CD1c-positive myeloid dendritic cell (primary cell): ENCODE measurements around the gene FOXA2.

Experiments used
- DNase-seq: peaks from one replicate; pipeline ENCODE4 v3.0.0-alpha.2; 2016; ENCODE audit errors: extremely low spot score

Gene FOXA2

DNA sequence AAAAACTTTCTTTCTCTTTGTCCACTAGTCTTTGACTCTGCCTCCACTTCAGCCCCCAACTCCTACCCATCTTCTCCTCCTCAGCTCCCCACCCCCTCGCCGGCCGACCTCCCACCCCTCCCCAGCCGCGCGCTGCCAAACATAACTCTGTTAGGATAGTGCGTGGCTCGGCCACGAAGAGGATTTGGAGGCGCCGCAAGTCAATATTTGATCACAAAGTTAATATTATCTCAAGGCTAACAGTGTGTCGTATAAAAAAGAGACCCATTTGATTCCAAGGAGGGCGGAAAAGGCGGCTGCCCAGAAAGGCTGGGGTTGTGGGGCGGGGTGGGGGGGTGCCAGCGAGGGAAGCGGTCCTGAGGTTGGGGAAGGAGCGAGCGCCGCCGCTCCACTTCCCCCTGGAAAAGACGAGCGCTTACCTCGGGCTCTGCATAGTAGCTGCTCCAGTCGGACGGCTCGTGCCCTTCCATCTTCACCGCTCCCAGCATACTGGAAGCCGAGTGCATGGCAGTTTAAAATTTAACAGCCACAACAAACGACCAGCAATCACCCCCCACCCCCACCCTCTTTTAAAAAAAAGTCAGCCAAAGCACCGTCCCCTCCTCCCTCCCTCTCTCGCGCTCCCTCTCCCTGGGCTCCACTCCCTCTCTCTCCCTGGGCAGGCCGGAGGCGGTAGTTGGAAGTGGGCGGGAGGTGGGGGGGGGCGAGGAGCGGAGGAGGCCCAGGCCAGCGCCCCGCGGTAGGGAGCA lies 425 bp downstream of the FOXA2 start:
- DNase-seq = no peak

DNA sequence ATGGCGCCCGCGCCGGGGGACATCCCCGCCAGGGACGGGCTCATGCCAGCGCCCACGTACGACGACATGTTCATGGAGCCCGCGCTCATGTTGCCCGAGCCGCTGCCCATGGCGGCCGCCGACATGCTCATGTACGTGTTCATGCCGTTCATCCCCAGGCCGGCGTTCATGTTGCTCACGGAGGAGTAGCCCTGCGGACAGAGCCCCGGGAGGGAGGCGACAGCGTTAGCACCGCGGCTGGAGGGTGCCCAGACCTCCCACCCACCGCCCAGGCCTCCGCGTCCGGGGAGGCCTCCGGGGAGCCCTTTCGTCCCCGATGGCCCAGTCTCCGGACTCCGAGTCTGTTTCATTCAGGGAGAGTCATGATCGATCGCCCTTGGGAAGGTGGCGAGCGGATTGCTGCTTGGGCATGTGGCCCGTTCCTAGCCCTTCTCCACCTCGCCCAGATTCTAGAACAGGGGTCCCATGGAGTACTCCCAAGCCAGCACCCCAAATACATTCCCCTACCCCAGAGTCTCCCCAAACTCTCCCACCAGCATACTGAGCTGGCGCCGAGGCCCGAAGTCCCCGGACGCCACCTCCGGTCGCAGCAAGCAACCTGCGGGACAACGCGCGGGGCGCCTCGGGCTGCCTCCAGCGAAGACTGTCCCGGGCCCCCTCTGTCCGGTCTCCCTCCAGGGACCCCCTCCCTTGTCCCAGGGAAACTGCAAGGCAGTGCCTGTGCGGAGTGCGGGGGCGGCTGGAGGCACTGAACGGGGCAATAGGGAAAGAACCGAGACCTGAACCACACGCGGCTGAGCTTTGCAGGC lies 1.2 kb downstream of the FOXA2 start:
- no peak for DNase-seq

DNA sequence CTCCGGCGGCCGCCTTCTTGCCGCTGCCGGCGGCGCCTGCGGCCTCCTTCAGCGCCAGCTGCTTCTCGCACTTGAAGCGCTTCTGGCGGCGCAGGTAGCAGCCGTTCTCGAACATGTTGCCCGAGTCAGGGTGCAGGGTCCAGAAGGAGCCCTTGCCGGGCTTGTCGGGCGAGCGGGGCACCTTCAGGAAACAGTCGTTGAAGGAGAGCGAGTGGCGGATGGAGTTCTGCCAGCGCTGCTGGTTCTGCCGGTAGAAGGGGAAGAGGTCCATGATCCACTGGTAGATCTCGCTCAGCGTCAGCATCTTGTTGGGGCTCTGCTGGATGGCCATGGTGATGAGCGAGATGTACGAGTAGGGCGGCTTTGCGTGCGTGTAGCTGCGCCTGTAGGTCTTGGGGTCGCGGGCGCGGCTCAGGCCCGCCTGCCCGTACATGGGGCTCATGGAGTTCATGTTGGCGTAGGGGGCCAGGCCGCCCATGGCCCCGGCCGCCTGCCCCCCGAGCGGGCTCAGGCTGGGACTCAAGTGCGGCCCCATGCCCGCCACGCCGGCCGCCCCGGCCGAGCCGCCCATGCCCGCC lies 1.9 kb downstream of the FOXA2 start:
- DNase-seq = no peak

DNA sequence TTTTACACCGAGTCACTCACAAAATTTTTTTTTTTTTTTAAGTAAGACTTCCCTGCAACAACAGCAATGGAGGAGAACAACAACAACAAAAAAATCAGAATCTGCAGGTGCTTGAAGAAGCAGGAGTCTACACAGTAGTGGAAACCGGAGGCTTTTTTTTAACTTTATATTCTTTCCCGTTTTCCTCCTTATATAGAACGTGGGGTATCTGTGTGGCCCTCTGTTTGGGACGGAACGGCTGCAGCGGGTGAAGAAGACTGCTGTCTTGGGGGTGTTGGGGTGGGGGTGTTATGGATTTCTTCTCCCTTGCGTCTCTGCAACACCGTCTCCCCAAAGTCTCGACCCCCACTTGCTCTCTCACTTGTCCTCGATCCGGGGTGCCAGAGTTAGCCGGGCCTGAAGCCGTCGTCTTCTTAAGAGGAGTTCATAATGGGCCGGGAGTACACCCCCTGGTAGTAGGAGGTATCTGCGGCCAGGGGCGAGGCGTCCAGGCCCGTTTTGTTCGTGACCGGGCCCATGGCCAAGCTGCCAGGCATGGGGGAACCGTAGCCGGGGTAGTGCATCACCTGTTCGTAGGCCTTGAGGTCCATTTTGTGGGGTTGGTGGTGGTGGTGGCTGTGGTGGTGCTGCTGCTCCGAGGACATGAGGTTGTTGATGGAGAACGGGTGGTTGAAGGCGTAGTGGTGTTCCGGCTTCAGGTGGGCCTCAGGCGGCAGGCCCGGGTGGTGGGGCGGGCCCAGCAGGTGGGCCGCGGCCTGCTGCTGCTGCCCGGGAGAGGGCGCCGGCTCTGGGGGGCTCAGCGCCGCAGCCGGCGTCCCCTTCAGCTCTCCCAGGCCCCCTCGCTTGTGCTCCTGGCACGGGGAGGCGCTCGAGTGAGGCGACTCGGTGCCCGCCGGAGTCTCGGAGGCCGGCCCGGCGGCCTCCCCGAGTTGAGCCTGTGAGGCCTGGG lies 2.7 kb downstream of the FOXA2 start:
- DNase-seq = no peak

DNA sequence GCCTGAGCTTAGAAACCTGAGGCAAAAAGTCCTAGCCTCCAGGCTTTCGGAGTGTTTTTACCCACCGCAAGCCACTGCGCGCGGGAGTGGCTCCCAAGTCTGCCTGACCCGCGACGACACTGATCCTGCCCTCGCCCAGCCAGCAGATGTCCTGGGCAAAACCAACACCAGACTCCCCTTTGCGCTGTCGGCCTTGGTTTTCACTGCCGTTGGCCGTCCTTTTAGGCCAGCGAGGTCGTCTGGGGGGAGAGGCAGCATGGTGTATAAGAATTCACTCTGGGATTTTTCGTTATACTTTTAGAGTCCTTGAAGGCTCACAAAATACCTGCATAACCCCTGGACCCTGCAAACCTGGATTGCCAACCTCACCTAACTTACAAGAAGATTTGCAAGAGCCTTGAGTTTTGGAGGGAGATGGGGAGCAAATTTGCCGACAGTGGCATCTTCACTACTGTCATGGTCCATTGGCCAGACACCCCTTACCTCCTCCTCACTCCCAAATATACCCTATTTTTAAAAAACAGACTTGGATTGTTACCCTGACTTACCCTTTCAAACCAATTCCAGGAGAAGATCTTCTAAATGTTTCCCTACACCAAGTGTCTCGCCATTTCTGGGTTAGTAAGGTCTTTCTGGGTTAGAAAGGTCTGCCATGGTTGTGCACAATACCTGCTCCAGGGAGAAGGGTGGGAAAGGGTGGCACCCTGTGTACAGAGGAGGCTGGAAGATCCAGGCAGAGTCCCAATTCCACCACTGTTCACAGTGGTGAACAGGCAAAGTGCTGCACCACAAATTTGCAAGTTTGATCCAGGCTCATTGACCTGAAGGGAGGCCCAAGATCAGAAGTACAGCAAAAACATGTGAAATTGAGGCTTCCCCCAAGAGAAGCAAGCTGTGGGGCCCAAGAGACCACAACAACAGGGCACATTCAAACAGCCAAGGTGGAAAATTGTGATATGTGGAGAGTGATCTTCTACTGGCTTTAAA lies 4.4 kb downstream of the FOXA2 start:
- no peak for DNase-seq

DNA sequence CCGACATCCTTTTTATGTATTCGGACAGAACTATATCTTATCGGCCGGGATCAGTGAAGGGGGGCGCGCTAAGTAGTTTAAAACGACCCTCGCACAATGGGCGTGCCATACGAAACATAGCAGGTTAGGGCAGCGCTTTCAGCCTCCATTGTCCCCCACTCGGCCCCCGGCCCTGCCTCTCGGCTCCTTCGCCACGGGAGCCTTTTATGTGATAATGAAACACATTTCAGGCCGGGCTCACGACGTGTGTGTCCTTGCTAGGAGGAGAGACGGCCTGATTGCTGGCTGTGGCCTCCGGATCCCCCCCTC lies 5.3 kb downstream of the FOXA2 start:
- DNase-seq = no peak

DNA sequence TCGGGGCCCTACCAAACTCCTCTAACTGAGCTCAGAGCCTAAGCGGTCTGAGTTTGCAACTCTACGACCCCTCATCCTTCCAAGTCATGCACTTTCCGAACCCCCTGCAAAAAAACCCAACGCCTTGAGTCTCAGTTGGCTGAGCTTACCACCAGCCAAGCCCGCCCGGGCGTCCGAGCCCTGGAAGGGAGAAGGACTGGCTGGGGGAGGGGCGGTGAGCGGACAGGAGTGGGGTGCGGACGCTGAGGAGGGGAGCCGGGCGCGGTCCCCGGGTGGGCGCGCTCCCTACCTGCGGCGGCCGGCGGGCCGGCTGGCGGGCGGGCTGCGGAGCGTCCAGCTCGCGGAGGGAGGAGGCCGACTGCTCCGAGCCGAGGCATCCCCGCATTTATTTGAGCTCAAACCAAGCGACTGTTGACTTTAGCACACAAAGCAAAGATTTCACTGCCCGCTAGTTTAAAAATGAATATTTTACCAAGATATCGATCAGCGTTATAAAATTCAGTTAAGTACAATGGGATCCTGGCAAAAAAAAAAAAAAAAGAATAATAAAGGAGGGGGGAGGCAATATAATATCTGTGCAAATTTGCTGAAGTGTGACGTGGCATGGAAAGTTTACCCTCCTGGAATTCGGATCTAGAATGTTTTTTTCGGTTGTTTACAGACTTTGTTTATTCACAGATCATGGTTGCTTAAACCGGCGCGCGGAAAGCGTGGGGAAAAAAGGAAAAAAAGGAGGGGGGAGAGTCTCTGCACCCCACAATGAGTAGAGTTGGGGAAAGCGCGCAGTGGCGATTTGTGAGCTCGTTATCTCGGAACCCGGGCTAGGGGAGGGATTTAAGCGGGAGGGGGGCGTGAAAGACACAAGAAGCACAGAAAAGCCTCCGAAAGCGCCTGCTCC lies 5.9 kb downstream of the FOXA2 start:
- no peak for DNase-seq

DNA sequence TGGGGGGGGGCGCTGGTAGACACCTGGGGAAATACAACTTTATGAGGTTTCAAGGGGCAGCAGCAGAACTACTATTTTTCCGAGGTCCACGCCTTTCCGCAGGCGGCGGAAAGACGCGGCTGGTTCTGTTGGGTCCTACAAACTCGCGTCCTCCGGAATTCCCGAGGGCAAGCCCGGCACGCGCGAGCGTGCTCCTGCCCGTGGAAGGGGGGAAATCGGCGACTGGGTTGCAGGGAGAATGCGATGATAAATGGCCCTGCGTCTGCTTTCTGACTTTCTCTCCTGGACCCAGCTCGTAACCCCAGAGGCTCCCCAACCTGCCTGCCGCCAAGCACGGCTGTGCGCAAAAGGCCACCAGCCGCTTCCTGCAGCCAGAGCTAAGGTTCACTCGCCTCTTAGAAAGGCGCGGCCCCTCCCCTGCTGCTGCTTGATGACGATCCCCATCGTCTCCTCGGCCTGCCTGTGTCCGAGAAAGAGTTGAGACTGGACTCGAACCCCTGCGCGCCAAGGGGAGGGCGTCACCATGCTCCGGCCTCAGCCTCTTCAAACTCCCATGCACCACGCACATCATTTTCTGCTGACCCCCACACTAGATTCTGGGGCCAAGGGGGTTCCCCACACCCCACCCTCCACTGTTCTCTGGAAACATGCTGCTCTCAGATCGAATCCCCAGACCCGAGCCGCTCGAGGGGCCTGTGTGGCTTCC lies 6.7 kb downstream of the FOXA2 start:
- DNase-seq = no peak

DNA sequence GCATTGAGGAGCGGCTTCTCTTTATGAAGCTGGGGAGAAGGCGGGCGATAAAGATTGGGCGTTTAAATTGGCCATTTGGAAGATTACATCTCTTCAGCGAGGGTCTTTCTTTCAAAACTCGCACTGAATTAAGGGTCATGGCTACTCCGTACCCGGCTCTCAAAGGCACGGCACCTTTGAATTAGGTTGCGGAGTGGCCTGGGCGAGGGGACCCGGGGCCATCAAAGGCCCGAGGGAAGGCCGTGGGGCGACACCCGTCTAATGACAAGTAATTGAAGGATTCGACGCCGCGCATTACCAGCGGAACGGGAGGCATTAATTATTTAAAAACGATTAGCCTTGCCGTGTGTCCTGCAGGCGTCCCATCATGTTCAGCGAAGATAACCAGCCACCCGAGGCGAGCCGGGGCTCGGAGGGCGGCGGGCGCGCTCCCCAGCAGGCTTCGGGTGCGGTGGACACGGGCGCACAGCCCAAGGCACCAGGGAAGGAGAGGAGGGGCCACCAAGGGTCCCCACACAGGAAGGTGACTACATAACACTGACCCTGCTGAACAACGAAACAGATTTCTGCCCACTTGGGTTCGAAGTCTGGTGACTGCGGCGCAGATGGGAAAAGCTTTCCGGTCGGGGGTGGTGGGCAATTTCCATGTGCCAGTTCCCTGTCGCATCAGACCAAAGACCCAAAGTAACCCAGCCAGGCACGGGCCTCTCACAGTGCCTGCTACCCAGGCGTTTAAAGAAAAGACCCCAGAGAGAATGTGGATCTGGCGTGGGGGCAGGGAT lies 7.4 kb downstream of the FOXA2 start:
- DNase-seq = no peak

DNA sequence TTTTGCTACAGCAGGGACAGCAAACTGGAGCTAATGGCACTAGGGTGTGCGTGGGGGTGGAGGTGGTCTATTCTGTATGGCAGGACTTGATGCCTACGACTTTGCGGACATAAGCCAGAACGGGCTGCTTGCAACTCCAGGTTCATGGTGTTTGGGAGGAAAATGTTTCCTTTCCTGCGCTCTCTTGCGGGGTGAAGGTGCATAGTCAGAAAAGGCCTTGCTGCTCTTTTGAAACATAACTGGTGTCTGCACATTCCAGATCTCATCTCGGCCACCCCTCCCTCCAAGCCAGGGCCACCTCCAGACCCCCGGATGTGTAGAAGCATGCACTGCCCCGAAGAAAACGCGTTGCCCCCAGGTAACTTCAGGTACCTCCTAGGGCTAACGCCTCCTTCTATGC lies 8.1 kb downstream of the FOXA2 start:
- no peak for DNase-seq

DNA sequence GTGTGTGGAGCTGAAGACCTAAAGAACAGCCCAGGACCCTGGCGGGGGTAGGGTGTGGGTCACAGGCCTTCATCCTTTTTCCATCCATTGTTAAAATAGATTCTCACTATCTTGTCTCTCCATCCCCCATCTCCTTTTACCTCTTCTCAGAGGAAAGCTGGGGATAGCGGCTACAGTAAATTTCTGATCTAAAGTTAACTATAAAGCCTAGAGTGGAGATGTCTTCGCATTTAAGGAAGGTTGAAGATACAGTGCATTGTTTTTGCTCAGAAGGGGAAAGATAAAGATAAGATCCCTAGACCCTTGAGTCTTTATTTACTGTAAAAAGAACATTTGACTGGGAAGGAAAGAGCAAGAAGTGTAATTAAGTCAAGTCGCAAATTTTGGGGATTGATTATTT lies 8.6 kb downstream of the FOXA2 start:
- DNase-seq = no peak

DNA sequence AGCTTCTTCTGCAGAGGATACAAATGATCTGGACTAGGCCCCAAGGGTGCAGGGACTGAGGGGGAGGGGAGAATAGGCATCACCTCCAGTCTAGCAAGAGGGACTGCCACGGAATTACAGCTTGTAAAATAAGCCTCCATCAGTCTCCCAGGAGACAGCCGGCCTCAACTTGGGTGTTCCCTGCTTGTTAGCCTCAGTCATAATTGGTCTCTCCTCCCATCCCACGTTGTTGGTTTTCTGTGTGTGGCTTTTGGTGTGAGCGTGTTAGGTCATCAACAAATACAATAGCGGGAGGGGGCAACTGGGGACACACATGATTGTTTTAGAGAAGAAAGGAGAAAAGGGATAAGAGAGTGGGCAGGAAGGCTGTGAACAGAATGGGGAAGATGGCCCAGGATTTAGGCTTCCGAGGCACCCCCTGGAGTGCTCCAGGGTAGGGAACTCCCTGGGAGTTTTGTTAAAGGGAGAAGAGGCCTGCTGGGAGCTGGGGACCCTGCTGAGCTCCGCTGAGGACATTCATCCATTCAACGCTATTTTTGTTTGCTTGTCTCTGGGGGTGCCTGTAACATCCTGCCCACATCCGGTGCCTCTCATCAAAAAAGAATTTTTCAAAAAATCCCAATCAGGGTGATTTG lies 9.2 kb downstream of the FOXA2 start:
- no peak for DNase-seq

DNA sequence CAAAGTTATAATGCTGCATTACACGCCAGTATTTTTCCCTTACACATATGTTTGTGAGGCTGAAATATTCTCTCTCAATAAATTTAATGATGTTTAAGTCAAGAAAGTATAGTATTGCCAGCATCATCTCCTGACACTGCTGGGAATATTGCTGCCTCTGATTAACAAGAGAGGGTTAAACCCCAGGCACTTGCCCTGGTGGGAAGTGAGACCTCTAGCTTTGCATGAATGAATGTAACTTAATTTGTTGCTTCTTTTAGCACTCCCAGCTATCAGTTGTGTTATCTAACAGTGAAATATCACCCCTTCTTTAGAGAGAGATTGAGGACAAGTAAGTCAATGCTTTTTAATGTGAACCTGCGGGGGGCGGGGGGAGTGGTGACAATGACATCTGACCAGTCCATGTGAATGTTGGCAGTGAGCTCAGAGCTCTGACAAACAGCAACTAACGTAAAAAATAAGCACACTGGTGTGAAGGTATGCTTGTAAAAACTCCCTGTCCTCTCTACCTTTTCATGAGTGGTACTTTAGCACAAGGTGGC lies 9.8 kb downstream of the FOXA2 start:
- no peak for DNase-seq

DNA sequence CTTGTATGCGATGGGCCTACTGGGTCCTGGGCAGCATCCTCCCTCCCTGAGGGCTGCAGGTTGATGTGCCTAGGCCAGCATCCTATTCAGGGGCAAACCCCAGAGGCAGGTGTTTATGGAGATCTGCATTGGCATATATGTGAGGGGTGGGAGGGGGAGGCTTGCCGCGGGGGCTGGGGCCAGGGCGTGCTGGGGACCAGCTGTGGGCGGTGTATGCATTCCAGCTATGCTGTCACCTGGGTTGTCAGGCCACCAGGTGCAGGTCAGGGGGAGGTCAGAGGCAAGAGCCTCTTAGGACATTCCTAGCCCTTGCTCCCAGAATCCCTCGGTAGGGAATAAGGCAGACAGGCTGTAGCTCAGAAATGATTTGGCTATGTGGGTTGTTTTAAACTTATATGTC lies 11.9 kb downstream of the FOXA2 start:
- no peak for DNase-seq

DNA sequence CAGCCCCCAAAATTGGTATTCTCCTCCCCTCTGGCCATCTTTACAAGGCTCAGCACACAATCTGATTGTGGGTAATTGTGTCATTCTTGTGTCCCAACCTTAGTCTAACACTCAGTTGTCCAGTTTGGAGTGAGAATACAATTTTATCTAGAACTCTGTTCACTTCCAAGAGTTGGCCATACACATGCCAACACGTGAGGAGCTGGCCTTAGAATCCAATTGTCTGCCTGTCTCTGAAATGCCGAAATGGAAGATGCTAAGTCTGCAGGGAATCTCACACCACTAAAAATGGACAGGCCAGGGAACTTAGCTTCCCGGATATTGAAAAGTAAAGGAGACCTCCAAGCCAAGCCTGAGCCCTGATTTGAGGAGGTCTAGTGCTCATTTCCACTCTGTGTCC lies 12.3 kb downstream of the FOXA2 start:
- no peak for DNase-seq

DNA sequence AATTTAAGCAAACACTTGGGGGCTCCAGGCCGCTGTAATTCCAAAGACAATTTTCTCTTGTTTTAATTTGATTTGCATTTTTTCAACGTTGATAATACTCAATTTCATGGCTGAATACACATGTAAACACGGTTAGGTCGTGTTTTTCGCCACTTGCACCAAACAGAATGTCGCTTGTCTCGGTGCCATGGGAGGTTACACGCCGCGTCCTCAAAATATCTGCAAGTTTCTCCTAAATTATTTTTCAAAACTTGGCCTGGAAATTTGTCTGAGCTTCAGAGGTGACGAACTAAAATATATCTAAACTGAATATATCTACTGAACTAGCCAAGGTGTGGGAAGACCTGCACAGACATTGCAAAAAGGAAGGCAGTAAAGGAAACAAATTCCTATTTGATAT lies 15.0 kb downstream of the FOXA2 start:
- DNase-seq = no peak

DNA sequence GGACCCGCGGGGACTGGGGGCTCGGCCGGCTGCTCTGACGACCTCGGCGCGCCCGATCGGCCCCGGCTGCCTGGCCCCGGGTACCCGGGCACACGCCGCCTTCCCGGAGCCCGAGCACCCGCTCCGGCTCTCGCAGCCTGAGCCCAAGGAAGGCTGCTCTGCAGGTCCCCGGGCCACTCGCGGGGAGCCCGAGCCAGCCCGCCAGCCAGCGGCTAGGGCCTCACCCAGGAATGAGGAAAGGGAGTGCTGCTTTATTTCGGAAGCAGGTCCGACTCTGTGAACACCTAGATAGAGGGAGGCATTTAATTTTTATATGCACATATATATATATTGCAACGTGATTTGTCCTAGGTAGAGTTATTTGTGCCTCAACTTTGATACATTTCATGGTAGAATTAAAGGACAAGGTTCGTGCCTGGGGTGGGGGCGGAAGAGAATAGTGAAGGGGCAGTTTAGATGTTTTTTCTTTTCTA lies 15.5 kb downstream of the FOXA2 start:
- DNase-seq = no peak
